Measurements from ENCODE around the gene COL5A3.

DNA sequence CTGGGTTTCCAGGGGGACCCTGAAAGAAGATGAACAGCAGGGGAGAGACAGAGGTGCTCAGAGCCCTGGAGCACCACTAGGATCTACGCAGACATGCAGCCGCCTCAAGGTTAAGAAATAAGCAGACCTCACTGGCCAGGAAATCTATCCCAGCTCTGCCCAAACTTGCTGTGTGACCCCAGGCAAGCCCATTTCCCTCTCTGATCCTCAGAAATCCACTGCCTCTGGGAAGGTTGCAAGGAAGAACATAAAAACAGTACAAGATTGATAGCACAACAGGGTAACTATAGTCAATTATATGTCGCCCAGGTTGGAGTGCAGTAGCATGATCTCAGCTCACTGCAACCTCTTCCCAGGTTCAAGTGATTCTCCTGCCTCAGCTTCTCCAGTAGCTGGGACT is 20.8 kb downstream of the COL5A3 start:
- TF ChIP-seq, protein P1, sequence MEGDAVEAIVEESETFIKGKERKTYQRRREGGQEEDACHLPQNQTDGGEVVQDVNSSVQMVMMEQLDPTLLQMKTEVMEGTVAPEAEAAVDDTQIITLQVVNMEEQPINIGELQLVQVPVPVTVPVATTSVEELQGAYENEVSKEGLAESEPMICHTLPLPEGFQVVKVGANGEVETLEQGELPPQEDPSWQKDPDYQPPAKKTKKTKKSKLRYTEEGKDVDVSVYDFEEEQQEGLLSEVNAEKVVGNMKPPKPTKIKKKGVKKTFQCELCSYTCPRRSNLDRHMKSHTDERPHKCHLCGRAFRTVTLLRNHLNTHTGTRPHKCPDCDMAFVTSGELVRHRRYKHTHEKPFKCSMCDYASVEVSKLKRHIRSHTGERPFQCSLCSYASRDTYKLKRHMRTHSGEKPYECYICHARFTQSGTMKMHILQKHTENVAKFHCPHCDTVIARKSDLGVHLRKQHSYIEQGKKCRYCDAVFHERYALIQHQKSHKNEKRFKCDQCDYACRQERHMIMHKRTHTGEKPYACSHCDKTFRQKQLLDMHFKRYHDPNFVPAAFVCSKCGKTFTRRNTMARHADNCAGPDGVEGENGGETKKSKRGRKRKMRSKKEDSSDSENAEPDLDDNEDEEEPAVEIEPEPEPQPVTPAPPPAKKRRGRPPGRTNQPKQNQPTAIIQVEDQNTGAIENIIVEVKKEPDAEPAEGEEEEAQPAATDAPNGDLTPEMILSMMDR (IDR thresholded peaks at IDR 0.05) = no peak
- TF ChIP-seq POLR2A (IDR thresholded peaks at IDR 0.05) (no peak), POLR2AphosphoS5 (IDR thresholded peaks at IDR 0.05) (no peak), EP300 (IDR thresholded peaks at IDR 0.05) (no peak)

Measured in sigmoid colon (tissue), 4 donors.